ENCODE results near the gene COL28A1. TPM values are rescaled to one million over a fixed set of nuclear protein-coding genes. Genes with fewer than 3 reads are reported as not detected.

The COL28A1 gene
- total RNA-seq, 1 experiment from 2014 or later: 1.3 TPM

- intact Hi-C loops (cut with micrococcal nuclease; ENCODE audit: unreplicated experiment): no loop called here
- H3K4me3 Mint-ChIP-seq (ENCODE audit: low read depth, unreplicated experiment): no peak overlapping the region
- DNase-seq: no peak
- no peaks in the 10 kb centered on the region for H3K27me3 Mint-ChIP-seq (ENCODE audit: unreplicated experiment)
- no peaks in the 10 kb centered on the region for H3K36me3 Mint-ChIP-seq (ENCODE audit: insufficient read depth, unreplicated experiment)
- no peak for TF ChIP-seq CTCF (IDR thresholded peaks at IDR 0.05; ENCODE audit: unreplicated experiment)
- H3K4me1 Mint-ChIP-seq (ENCODE audit: low read depth, unreplicated experiment): peaks cover 28% of the 10 kb centered on the region
- CTCF ChIA-PET: no interaction called here
- H3K27ac Mint-ChIP-seq (ENCODE audit: unreplicated experiment): no peak overlapping the region
- no TSS peak for BruUV-seq (replicated peaks)
- no peaks in the 10 kb centered on the region for H3K9me3 Mint-ChIP-seq (ENCODE audit: low read depth, unreplicated experiment)
Observed at GRCh38 chr7:7318601-7319000, 217.1 kb downstream of the COL28A1 start.

GRCh38 chr7:7317850-7318249 lies 217.8 kb downstream of the COL28A1 start:
- CTCF ChIA-PET: no interaction called here
- Mint-ChIP-seq H3K9me3 (ENCODE audit: low read depth, unreplicated experiment) (no peaks in the 10 kb centered on the region), H3K27me3 (ENCODE audit: unreplicated experiment) (no peaks in the 10 kb centered on the region), H3K4me1 (ENCODE audit: low read depth, unreplicated experiment) (peaks cover 28% of the 10 kb centered on the region), H3K36me3 (ENCODE audit: insufficient read depth, unreplicated experiment) (no peaks in the 10 kb centered on the region), H3K4me3 (ENCODE audit: low read depth, unreplicated experiment) (no peak overlapping the region), H3K27ac (ENCODE audit: unreplicated experiment) (no peak overlapping the region)
- no peak for TF ChIP-seq CTCF (IDR thresholded peaks at IDR 0.05; ENCODE audit: unreplicated experiment)
- no peak for DNase-seq
- intact Hi-C loops (cut with micrococcal nuclease; ENCODE audit: unreplicated experiment): no loop called here
- BruUV-seq (replicated peaks): no TSS peak

GRCh38 chr7:7315851-7316250 lies 219.8 kb downstream of the COL28A1 start:
- Mint-ChIP-seq H3K27ac (ENCODE audit: unreplicated experiment) (peak overlapping the region; percentile 8), H3K27me3 (ENCODE audit: unreplicated experiment) (no peaks in the 10 kb centered on the region), H3K4me1 (ENCODE audit: low read depth, unreplicated experiment) (peaks cover 19% of the 10 kb centered on the region), H3K4me3 (ENCODE audit: low read depth, unreplicated experiment) (no peak overlapping the region), H3K9me3 (ENCODE audit: low read depth, unreplicated experiment) (no peaks in the 10 kb centered on the region), H3K36me3 (ENCODE audit: insufficient read depth, unreplicated experiment) (no peaks in the 10 kb centered on the region)
- CTCF ChIA-PET: interaction anchor here (0.9 to 1.6 kb wide), 2 partner anchors 11 to 134 kb away, joined by 4 read pairs; partner anchors contain the start of gene C1GALT1
- no TSS peak for BruUV-seq (replicated peaks)
- no peak for TF ChIP-seq CTCF (IDR thresholded peaks at IDR 0.05; ENCODE audit: unreplicated experiment)
- intact Hi-C loops (cut with micrococcal nuclease; ENCODE audit: unreplicated experiment): no loop called here
- DNase-seq: peak; percentile 44

- CTCF ChIA-PET: interaction anchor here (1.1 kb wide), 1 partner anchor 11 kb away, joined by 4 read pairs; no protein-coding TSS in a partner anchor
- Mint-ChIP-seq H3K27ac (ENCODE audit: unreplicated experiment) (no peak overlapping the region), H3K4me1 (ENCODE audit: low read depth, unreplicated experiment) (peaks cover 30% of the 10 kb centered on the region), H3K4me3 (ENCODE audit: low read depth, unreplicated experiment) (no peak overlapping the region), H3K9me3 (ENCODE audit: low read depth, unreplicated experiment) (no peaks in the 10 kb centered on the region), H3K27me3 (ENCODE audit: unreplicated experiment) (no peaks in the 10 kb centered on the region), H3K36me3 (ENCODE audit: insufficient read depth, unreplicated experiment) (no peaks in the 10 kb centered on the region)
- TF ChIP-seq CTCF (IDR thresholded peaks at IDR 0.05; ENCODE audit: unreplicated experiment): no peak
- intact Hi-C loops (cut with micrococcal nuclease; ENCODE audit: unreplicated experiment): no loop called here
- BruUV-seq (replicated peaks): no TSS peak
- no peak for DNase-seq
Observed at GRCh38 chr7:7312323-7312722, 223.3 kb downstream of the COL28A1 start.
